HL-60 (cell line): Measurements from ENCODE around the gene RPE65.
A peak's percentile ranks its signal among the peaks of the same experiment; 100 is the strongest.
"Not testable (repeated sequence)": the region's sequence is repeated elsewhere in the genome, so short reads cannot be mapped to it uniquely, and the experiment has no call there.

Experiments used
- DNase-seq, 2 experiments: peaks; one replicate each; pipeline ENCODE4 v3.0.0-alpha.2; 2010 to 2020; ENCODE audit warnings: low read depth in 1 of 2, low spot score in 1 of 2
- H3K27ac ChIP-seq: fragments of 250-450 bp; sonication (Bioruptor Pico); replicated peaks from 2 replicates; pipeline ENCODE4 v1.5.1; 2020; ENCODE audit warnings: mild to moderate bottlenecking, moderate library complexity
- H3K27me3 ChIP-seq: fragments of 250-450 bp; sonication (Bioruptor Pico); 2 replicates; pipeline ENCODE4 v1.5.1; 2021; ENCODE audit warnings: mild to moderate bottlenecking, moderate library complexity; ENCODE audit not compliant: insufficient read depth, poor library complexity, severe bottlenecking
- H3K4me3 ChIP-seq: replicated peaks from 2 replicates; pipeline ENCODE4 v1.5.1; 2011; ENCODE audit warnings: mild to moderate bottlenecking, control low read depth, low read length; ENCODE audit not compliant: insufficient read depth
- CTCF ChIP-seq: IDR thresholded peaks from one replicate; pipeline ENCODE4 v1.5.1; 2011; ENCODE audit warnings: low read length, control low read depth, inconsistent platforms; ENCODE audit not compliant: insufficient read depth
- GABPA ChIP-seq: IDR thresholded peaks from 2 replicates; pipeline ENCODE4 v1.6.1; 2012; ENCODE audit warnings: low read depth
- POLR2AphosphoS5 ChIP-seq: IDR thresholded peaks from 2 replicates; pipeline ENCODE4 v1.6.1; 2012; ENCODE audit warnings: low read depth
- REST ChIP-seq: IDR thresholded peaks from 2 replicates; pipeline ENCODE4 v1.6.1; 2012; ENCODE audit warnings: low read depth; ENCODE audit not compliant: insufficient replicate concordance
- SPI1 ChIP-seq: IDR thresholded peaks from 2 replicates; pipeline ENCODE4 v1.6.1; 2012; ENCODE audit warnings: low read depth, mild to moderate bottlenecking, borderline replicate concordance

RPE65 gene

GRCh38 chr1:68495968-68496679, 46.4 kb upstream of the RPE65 start:
- TF ChIP-seq SPI1: no peak
- TF ChIP-seq POLR2AphosphoS5: no peak
- TF ChIP-seq GABPA: no peak
- no peak for TF ChIP-seq REST
- no peak for TF ChIP-seq CTCF
- no peak for DNase-seq
- H3K27ac ChIP-seq: peak overlapping the region; percentile 85

GRCh38 chr1:68495532-68495931, 45.8 kb upstream of the RPE65 start:
- Histone ChIP-seq H3K4me3 (peak overlapping the region; percentile 65), H3K27ac (peak overlapping the region; percentile 85; the same call in 1 of the 2 replicates), H3K27me3 (no peaks in the 10 kb centered on the region)
- DNase-seq: no peak
- TF ChIP-seq GABPA (no peak), SPI1 (no peak)

More at GRCh38 chr1:68495968-68496679, 46.4 kb upstream of the RPE65 start:
- peak overlapping the region; percentile 65 for H3K4me3 ChIP-seq
- no peaks in the 10 kb centered on the region for H3K27me3 ChIP-seq

GRCh38 chr1:68493193-68493592, 43.4 kb upstream of the RPE65 start:
- H3K27me3 ChIP-seq: no peaks in the 10 kb centered on the region
- no peak overlapping the region for H3K4me3 ChIP-seq
- TF ChIP-seq SPI1 (no peak), GABPA (no peak), REST (no peak), POLR2AphosphoS5 (no peak), CTCF (no peak)
- DNase-seq: no peak
- no peak overlapping the region for H3K27ac ChIP-seq

- not testable (repeated sequence) for H3K27me3 ChIP-seq, H3K27ac ChIP-seq, DNase-seq, H3K4me3 ChIP-seq
Measured at GRCh38 chr1:68492255-68492654, 42.5 kb upstream of the RPE65 start.

GRCh38 chr1:68490046-68490651, 40.4 kb upstream of the RPE65 start:
- Histone ChIP-seq H3K4me3 (no peak overlapping the region), H3K27ac (no peak overlapping the region), H3K27me3 (no peaks in the 10 kb centered on the region)
- no peak for TF ChIP-seq GABPA
- no peak for TF ChIP-seq REST
- TF ChIP-seq POLR2AphosphoS5: no peak
- TF ChIP-seq SPI1: no peak
- TF ChIP-seq CTCF: no peak
- DNase-seq: no peak
